Measurements from ENCODE around the gene TNFAIP2. TPM values are rescaled to one million over a fixed set of nuclear protein-coding genes. Genes with fewer than 3 reads are reported as not detected.

TNFAIP2 gene
- total and polyA plus RNA-seq, 2 of the 4 experiments (the other 2 are of a cell fraction), result 6.3 to 9.6 TPM

GRCh38 chr14:103164779-103165178 lies 41.5 kb downstream of the TNFAIP2 start:
- POLR2A ChIA-PET (ENCODE audit: unreplicated experiment), result no interaction called here

More at GRCh38 chr14:103164779-103165178, 41.5 kb downstream of the TNFAIP2 start:
- H3K27me3 ChIP-seq (ENCODE audit: control insufficient read depth, insufficient read depth, low read length), result peaks cover 74% of the 10 kb centered on the region
- H3K56ac ChIP-seq (ENCODE audit: extremely low read depth, insufficient read depth, low read length), result no peak overlapping the region
- H4K91ac ChIP-seq (ENCODE audit: insufficient read depth, low read depth, low read length), result no peak overlapping the region
- H3K9me3 ChIP-seq (ENCODE audit: control insufficient read depth, insufficient read depth, low read length), result peaks cover 9% of the 10 kb centered on the region
- no peak overlapping the region for H4K8ac ChIP-seq (ENCODE audit: low read depth in 2 of 2, low read length in 2 of 2)
- WGBS, 2 experiments (ENCODE audit: extremely low coverage in 2 of 2, insufficient read length in 1 of 2), result 42% methylated on average over 2 of the region's 9 CpGs; no CpG with 5 or more reads in 1 of the 2 experiments
- H2AFZ ChIP-seq (replicated peaks; ENCODE audit: low read length, poor library complexity), result no peak overlapping the region
- no peak overlapping the region for H2AK9ac ChIP-seq (replicated peaks; ENCODE audit: low read depth, low read length, poor library complexity)
- no peak overlapping the region for H2AK5ac ChIP-seq (ENCODE audit: low read depth, low read length)
- H2BK15ac ChIP-seq (ENCODE audit: low read depth, low read length), result no peak overlapping the region
- no peak overlapping the region for H3K18ac ChIP-seq (ENCODE audit: low read depth, low read length)
- dilution Hi-C loops (cut with HindIII; ENCODE audit: low sequenced_read_pairs, unreplicated experiment) (no loop called here), in situ Hi-C loops (cut with MboI; ENCODE audit: low sequenced_read_pairs) (no loop called here), intact Hi-C loops (cut with micrococcal nuclease) (no loop called here)
- TF ChIP-seq FOS (IDR thresholded peaks at IDR 0.05; ENCODE audit: low read depth, low read length) (no peak), RAD21 (IDR thresholded peaks at IDR 0.05; ENCODE audit: low read length) (no peak), MAZ (IDR thresholded peaks at IDR 0.05; ENCODE audit: borderline replicate concordance, low read depth, low read length) (no peak), RCOR1 (IDR thresholded peaks at IDR 0.05; ENCODE audit: insufficient replicate concordance, low read length) (no peak), MXI1 (IDR thresholded peaks at IDR 0.05; ENCODE audit: borderline replicate concordance, low read depth, low read length) (no peak), BHLHE40 (IDR thresholded peaks at IDR 0.05; ENCODE audit: low read depth, low read length) (no peak), SMC3 (IDR thresholded peaks at IDR 0.05; ENCODE audit: low read depth, low read length) (no peak), CHD1 (IDR thresholded peaks at IDR 0.05; ENCODE audit: low read depth, low read length) (no peak), CTCF (conservative IDR thresholded peaks at IDR 0.05; ENCODE audit: low read depth, low read length) (no peak), CEBPB (IDR thresholded peaks at IDR 0.05; ENCODE audit: low read depth, low read length) (no peak), MAFK (IDR thresholded peaks at IDR 0.05; ENCODE audit: low read depth, low read length) (no peak), RFX5 (IDR thresholded peaks at IDR 0.05; ENCODE audit: low read depth, low read length) (no peak), POLR2A (IDR thresholded peaks at IDR 0.05; ENCODE audit: low read depth, low read length) (no peak), NFE2L2 (IDR thresholded peaks at IDR 0.05; ENCODE audit: low read depth, low read length) (no peak)
- TF ChIP-seq, protein P1, sequence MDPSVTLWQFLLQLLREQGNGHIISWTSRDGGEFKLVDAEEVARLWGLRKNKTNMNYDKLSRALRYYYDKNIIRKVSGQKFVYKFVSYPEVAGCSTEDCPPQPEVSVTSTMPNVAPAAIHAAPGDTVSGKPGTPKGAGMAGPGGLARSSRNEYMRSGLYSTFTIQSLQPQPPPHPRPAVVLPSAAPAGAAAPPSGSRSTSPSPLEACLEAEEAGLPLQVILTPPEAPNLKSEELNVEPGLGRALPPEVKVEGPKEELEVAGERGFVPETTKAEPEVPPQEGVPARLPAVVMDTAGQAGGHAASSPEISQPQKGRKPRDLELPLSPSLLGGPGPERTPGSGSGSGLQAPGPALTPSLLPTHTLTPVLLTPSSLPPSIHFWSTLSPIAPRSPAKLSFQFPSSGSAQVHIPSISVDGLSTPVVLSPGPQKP (IDR thresholded peaks at IDR 0.05; ENCODE audit: borderline replicate concordance, low read depth, low read length), result no peak
- TF ChIP-seq, protein P2, sequence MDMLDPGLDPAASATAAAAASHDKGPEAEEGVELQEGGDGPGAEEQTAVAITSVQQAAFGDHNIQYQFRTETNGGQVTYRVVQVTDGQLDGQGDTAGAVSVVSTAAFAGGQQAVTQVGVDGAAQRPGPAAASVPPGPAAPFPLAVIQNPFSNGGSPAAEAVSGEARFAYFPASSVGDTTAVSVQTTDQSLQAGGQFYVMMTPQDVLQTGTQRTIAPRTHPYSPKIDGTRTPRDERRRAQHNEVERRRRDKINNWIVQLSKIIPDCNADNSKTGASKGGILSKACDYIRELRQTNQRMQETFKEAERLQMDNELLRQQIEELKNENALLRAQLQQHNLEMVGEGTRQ (IDR thresholded peaks at IDR 0.05; ENCODE audit: low read depth, low read length), result no peak
- no peaks in the 10 kb centered on the region for H3K9me1 ChIP-seq (ENCODE audit: insufficient read depth, low read length)
- H4K5ac ChIP-seq (ENCODE audit: low read depth, low read length), result no peak overlapping the region
- H3K4me2 ChIP-seq (ENCODE audit: low read depth, low read length), result no peak overlapping the region
- no peak overlapping the region for H2BK120ac ChIP-seq (ENCODE audit: low read depth, low read length)
- no peak overlapping the region for H3K4ac ChIP-seq (ENCODE audit: low read depth, low read length)
- ATAC-seq (ENCODE audit: low read depth), result no peak
- H2BK20ac ChIP-seq (ENCODE audit: low read depth, low read length), result no peak overlapping the region
- H3K23ac ChIP-seq (ENCODE audit: low read depth, low read length), result no peak overlapping the region
- H3K9ac ChIP-seq (ENCODE audit: low read depth, low read length), result no peak overlapping the region
- H2BK5ac ChIP-seq (ENCODE audit: low read depth, low read length, poor library complexity, severe bottlenecking), result no peak overlapping the region
- H3K4me3 ChIP-seq (ENCODE audit: insufficient read depth, low read depth, low read length), result no peak overlapping the region
- H3K36me3 ChIP-seq (ENCODE audit: control insufficient read depth, insufficient read depth, low read length), result no peaks in the 10 kb centered on the region
- no TSS peak for BruUV-seq (replicated peaks)
- no peaks in the 10 kb centered on the region for H3K4me1 ChIP-seq (ENCODE audit: control insufficient read depth, insufficient read depth, low read length)
- H3K79me1 ChIP-seq (ENCODE audit: low read depth in 1 of 2, low read length in 2 of 2), result no peaks in the 10 kb centered on the region
- no peak overlapping the region for H3K27ac ChIP-seq (ENCODE audit: insufficient read depth, low read length)
- no peaks in the 10 kb centered on the region for H4K20me1 ChIP-seq (ENCODE audit: insufficient read depth, low read length)
- no peak for DNase-seq
- H3K14ac ChIP-seq (replicated peaks; ENCODE audit: low read depth, low read length), result no peak overlapping the region
- CTCF ChIA-PET, result no interaction called here

All from IMR-90 (cell line).